GM12878 (cell line): ENCODE data around the gene TMEM120B. TPM values are rescaled to one million over a fixed set of nuclear protein-coding genes. Genes with fewer than 3 reads are reported as not detected.

Experiments used
- ATAC-seq: fragments of 200-7000 bp; cut with Tn5 transposase; 3 replicates; pipeline ENCODE4 v1.9.1; 2020; ENCODE audit warnings: mild to moderate bottlenecking, moderate library complexity
- BruUV-seq: library from RNA; stranded (reverse); fragments of 400-500 nt; replicated peaks from 2 replicates; lab custom pipeline; 2021; lab: Mats Ljungman, UMichigan
- CTCF ChIA-PET: fragments of 300-600 bp; sonication (Branson Sonifier 250); formaldehyde crosslinking; extraction: SDS; loops from one replicate; lab custom pipeline; 2021; ENCODE audit warnings: inconsistent platforms; lab: Yijun Ruan, JAX
- POLR2A ChIA-PET: fragments of 350-600 bp; formaldehyde crosslinking; extraction: SDS; loops from one replicate; lab custom pipeline; 2021; ENCODE audit warnings: inconsistent platforms; lab: Charles Lee
- RAD21 ChIA-PET: fragments of 300-600 bp; sonication (Branson Sonifier 250); formaldehyde crosslinking; loops from one replicate; lab custom pipeline; 2023; ENCODE audit warnings: antibody characterized with exemption; ENCODE audit not compliant: unreplicated experiment; lab: Charles Lee
- SMC1A ChIA-PET: fragments of 300-600 bp; sonication (Branson Sonifier 250); formaldehyde crosslinking; loops from one replicate; lab custom pipeline; 2023; ENCODE audit not compliant: unreplicated experiment, uncharacterized antibody; lab: Charles Lee
- DNase-seq: peaks from one replicate; pipeline ENCODE4 v3.0.0-alpha.2; 2011; ENCODE audit warnings: low read depth, low spot score
- FAIRE-seq: peaks from 3 replicates; lab custom pipeline; 2011; peaks lifted over from hg19 to GRCh38; lab: Jason Lieb, UNC
- H2AFZ ChIP-seq: 2 replicates; pipeline ENCODE4 v1.6.0; 2011; ENCODE audit warnings: low read depth, low read length, control low read depth; ENCODE audit not compliant: control insufficient read depth
- H3K27ac ChIP-seq: 2 replicates; pipeline ENCODE4 v1.5.1; 2011; ENCODE audit warnings: control low read depth; ENCODE audit not compliant: control insufficient read depth, insufficient read depth
- H3K27me3 ChIP-seq, 2 experiments: replicated peaks in 1 of 2; 2 replicates each; pipeline versions ENCODE4 v1.6.0 to v1.6.1; 2011; ENCODE audit warnings: low read length in 1 of 2; ENCODE audit not compliant: control insufficient read depth in 2 of 2, insufficient read depth in 2 of 2
- H3K36me3 ChIP-seq, 2 experiments: 2 replicates each; pipeline ENCODE4 v1.5.1; 2011; ENCODE audit warnings: low read length in 1 of 2; ENCODE audit not compliant: control insufficient read depth in 2 of 2, insufficient read depth in 2 of 2
- H3K4me1 ChIP-seq: 2 replicates; pipeline ENCODE4 v1.6.1; 2011; ENCODE audit warnings: mild to moderate bottlenecking, low read length, moderate library complexity, mixed read lengths; ENCODE audit not compliant: control insufficient read depth, insufficient read depth
- H3K4me2 ChIP-seq: 2 replicates; pipeline ENCODE4 v1.6.0; 2011; ENCODE audit warnings: control low read depth; ENCODE audit not compliant: control insufficient read depth, insufficient read depth
- H3K4me3 ChIP-seq: fragments of 200-600 bp; sonication (generic); 2 replicates; pipeline ENCODE4 v1.5.1; 2016
- H3K79me2 ChIP-seq: 2 replicates; pipeline ENCODE4 v1.6.0; 2011; ENCODE audit warnings: low read length; ENCODE audit not compliant: control insufficient read depth, insufficient read depth
- H3K9ac ChIP-seq: 2 replicates; pipeline ENCODE4 v1.8.0; 2011; ENCODE audit warnings: low read length, control low read depth, mixed read lengths; ENCODE audit not compliant: control insufficient read depth, insufficient read depth
- H3K9me3 ChIP-seq: replicated peaks from 3 replicates; pipeline ENCODE4 v1.5.1; 2011; ENCODE audit warnings: mild to moderate bottlenecking, low read length; ENCODE audit not compliant: control insufficient read depth, insufficient read depth
- H4K20me1 ChIP-seq: 2 replicates; pipeline ENCODE4 v1.6.0; 2011; ENCODE audit not compliant: control insufficient read depth, insufficient read depth
- BCL11A ChIP-seq: IDR thresholded peaks from 2 replicates; pipeline ENCODE4 v1.6.1; 2011; ENCODE audit warnings: low read depth, low read length
- EGR1 ChIP-seq, 2 experiments: IDR thresholded peaks; 1 replicate in 1 of 2; 2 replicates in 1 of 2; pipeline ENCODE4 v1.6.1; 2011 to 2012; ENCODE audit warnings: low read depth in 2 of 2, low read length in 2 of 2, borderline replicate concordance in 1 of 2, mild to moderate bottlenecking in 1 of 2, moderate library complexity in 1 of 2
- PML ChIP-seq: IDR thresholded peaks from 2 replicates; pipeline ENCODE4 v1.6.1; 2012; ENCODE audit warnings: low read length, inconsistent platforms
- POLR2AphosphoS2 ChIP-seq: IDR thresholded peaks from 2 replicates; pipeline ENCODE4 v1.6.1; 2011; ENCODE audit warnings: low read depth, mild to moderate bottlenecking, low read length, improper control_type of control experiment, moderate library complexity
- RUNX3 ChIP-seq: IDR thresholded peaks from 2 replicates; pipeline ENCODE4 v1.6.1; 2012; ENCODE audit warnings: low read length, inconsistent platforms
- SMARCA5 ChIP-seq: fragments of 450-650 bp; IDR thresholded peaks from 2 replicates; pipeline ENCODE4 v1.6.1; 2017; ENCODE audit warnings: mild to moderate bottlenecking
- SMC3 ChIP-seq: IDR thresholded peaks from 2 replicates; pipeline ENCODE4 v1.6.1; 2011; ENCODE audit warnings: low read length, improper control_type of control experiment, borderline replicate concordance
- SP1 ChIP-seq: IDR thresholded peaks from one replicate; pipeline ENCODE4 v1.6.1; 2011; ENCODE audit warnings: low read depth, low read length
- SREBF2 ChIP-seq: IDR thresholded peaks from 2 replicates; pipeline ENCODE4 v1.6.1; 2012; ENCODE audit warnings: mild to moderate bottlenecking, low read length
- TCF3 ChIP-seq: IDR thresholded peaks from 2 replicates; pipeline ENCODE4 v1.6.1; 2012; ENCODE audit warnings: low read depth, mild to moderate bottlenecking, low read length, borderline replicate concordance; ENCODE audit not compliant: insufficient read depth
- WGBS: methylation state at CpG from one replicate; pipeline ENCODE4 v1.1.6; 2016; ENCODE audit warnings: low lambda C conversion rate; ENCODE audit not compliant: insufficient replicate concordance, insufficient coverage; ENCODE audit errors: missing lambda C conversion rate; 5-methylcytosine and 5-hydroxymethylcytosine counted together
- in situ Hi-C: fragments of 300-500 bp; cut with MboI; formaldehyde crosslinking; loops from 9 replicates; pipeline ENCODE4 v1.14.3; 2018; ENCODE audit warnings: mixed read lengths
- intact Hi-C: fragments of 100-400 bp; cut with micrococcal nuclease; formaldehyde crosslinking; loops from one replicate; pipeline ENCODE4 v1.14.2; 2022; ENCODE audit not compliant: unreplicated experiment
- polyA plus RNA-seq, 11 experiments: library from polyadenylated mRNA; depleted of rRNA in 4 of 11; unstranded in 6 of 11; stranded (reverse) in 5 of 11; fragments of >200 nt; fragmentation: Nextera tagmentation in 4 of 11; fragmentation: Illumina TruSeq in 1 of 11; extraction: Ambion mirVana in 4 of 11; extraction: Trizol in 1 of 11; gene quantifications; 1 replicate in 1 of 11; 2 replicates in 10 of 11; pipeline versions ENCODE4 v1.2.1 to v1.2.3, GENCODE V29; 2011 to 2016; ENCODE audit warnings: inconsistent platforms in 2 of 11, missing spikeins in 2 of 11, low read depth in 1 of 11
- total RNA-seq, 4 experiments: library from RNA; depleted of rRNA in 3 of 4; stranded (reverse); fragments of >200 nt in 3 of 4; fragmentation: Illumina TruSeq in 1 of 4; extraction: Trizol in 1 of 4; gene quantifications; 2 replicates each; pipeline versions ENCODE4 v1.2.1 to v1.2.3, GENCODE V29; 2013 to 2021
- TF ChIP-seq, protein P1 (sequence below): IDR thresholded peaks from 2 replicates; pipeline ENCODE4 v1.6.1; 2012; ENCODE audit warnings: low read depth, low read length, improper control_type of control experiment
- TF ChIP-seq, protein P2 (sequence below): fragments of 450-650 bp; IDR thresholded peaks from 2 replicates; pipeline ENCODE4 v1.6.1; 2017; ENCODE audit warnings: borderline replicate concordance
- TF ChIP-seq, protein P3 (sequence below), 3 experiments: IDR thresholded peaks in 2 of 3; conservative IDR thresholded peaks in 1 of 3; 2 replicates each; pipeline ENCODE4 v1.5.1; 2011; ENCODE audit warnings: low read depth in 3 of 3, low read length in 3 of 3, mild to moderate bottlenecking in 3 of 3, control low read depth in 2 of 3, moderate library complexity in 2 of 3, inconsistent platforms in 1 of 3, mixed read lengths in 1 of 3; ENCODE audit not compliant: control insufficient read depth in 2 of 3, insufficient read depth in 1 of 3; ENCODE audit errors: extremely low read depth in 1 of 3
- TF ChIP-seq, protein P4 (sequence below): IDR thresholded peaks from 2 replicates; pipeline ENCODE4 v1.6.1; 2011; ENCODE audit warnings: low read depth, mild to moderate bottlenecking, low read length, moderate library complexity, borderline replicate concordance; ENCODE audit errors: extremely low read depth
- TF ChIP-seq, protein P5 (sequence below): fragments of 450-650 bp; IDR thresholded peaks from 2 replicates; pipeline ENCODE4 v1.6.1; 2017; ENCODE audit warnings: low read depth, mild to moderate bottlenecking, moderate library complexity

The TMEM120B gene
- total and polyA plus RNA-seq, 10 of the 15 experiments (the other 5 are each of a cell fraction or from before 2014, with no cell fraction given) = 4.0 to 26.2 (median 9.2) TPM

DNA sequence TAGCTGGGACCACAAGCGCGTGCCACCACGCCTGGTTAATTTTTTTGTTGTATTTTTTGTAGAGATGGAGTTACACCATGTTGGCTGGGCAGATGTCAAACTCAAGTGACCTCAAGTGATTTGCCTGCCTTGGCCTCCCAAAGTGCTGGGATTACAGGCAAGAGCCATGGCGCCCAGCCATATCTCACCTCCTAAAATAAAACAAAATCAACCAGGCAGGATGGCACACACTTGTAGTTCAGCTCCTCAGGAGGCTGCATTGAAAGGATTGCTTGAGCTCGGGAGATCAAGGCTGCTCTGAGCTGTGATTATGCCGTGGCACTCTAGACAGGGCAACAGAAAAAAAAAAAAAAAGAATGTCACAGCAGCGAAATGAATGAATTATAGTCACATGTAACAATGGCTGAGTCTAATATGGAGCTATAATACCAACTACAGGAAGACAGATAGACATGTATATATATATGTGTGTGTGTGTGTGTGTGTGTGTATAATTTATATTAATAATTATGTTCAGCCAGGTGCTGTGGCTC is 19.3 kb upstream of the TMEM120B start (continued):
- TF ChIP-seq, protein P1, sequence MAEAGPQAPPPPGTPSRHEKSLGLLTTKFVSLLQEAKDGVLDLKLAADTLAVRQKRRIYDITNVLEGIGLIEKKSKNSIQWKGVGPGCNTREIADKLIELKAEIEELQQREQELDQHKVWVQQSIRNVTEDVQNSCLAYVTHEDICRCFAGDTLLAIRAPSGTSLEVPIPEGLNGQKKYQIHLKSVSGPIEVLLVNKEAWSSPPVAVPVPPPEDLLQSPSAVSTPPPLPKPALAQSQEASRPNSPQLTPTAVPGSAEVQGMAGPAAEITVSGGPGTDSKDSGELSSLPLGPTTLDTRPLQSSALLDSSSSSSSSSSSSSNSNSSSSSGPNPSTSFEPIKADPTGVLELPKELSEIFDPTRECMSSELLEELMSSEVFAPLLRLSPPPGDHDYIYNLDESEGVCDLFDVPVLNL = no peak
- no peak for TF ChIP-seq PML
- TF ChIP-seq RUNX3 = no peak
- no peak for TF ChIP-seq TCF3
- TF ChIP-seq SP1 = no peak
- TF ChIP-seq, protein P2, sequence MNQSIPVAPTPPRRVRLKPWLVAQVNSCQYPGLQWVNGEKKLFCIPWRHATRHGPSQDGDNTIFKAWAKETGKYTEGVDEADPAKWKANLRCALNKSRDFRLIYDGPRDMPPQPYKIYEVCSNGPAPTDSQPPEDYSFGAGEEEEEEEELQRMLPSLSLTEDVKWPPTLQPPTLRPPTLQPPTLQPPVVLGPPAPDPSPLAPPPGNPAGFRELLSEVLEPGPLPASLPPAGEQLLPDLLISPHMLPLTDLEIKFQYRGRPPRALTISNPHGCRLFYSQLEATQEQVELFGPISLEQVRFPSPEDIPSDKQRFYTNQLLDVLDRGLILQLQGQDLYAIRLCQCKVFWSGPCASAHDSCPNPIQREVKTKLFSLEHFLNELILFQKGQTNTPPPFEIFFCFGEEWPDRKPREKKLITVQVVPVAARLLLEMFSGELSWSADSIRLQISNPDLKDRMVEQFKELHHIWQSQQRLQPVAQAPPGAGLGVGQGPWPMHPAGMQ = no peak
- TF ChIP-seq BCL11A = no peak
- TF ChIP-seq POLR2AphosphoS2 = no peak

DNA sequence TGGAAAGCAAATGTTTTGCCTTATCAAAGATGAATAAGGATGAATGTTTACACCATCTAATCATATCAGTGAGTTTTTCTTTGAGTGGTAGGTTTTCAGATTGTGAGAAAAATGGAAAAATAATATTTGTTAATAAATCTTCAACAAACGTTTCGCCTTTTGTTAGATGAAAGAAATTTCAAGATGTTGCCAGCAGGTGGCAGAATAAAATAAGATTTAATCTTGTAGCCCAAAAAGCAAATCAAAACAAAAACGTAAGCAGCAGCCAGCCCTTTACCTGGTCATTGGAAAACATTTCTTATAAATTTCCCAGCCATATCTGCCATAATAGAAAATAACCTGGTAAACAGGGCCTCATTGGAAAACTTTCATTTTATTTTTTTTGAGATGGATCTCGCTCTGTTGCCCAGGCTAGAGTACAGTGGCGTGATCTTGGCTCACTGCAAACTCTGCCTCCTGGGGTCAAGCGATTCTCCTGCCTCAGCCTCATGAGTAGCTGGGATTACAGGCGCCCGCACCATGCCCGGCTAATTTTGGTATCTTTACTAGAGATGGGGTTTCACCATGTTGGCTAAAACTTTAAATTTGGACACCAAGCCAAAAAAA is 15.4 kb upstream of the TMEM120B start:
- intact Hi-C loops (loop anchor here (1.0 kb wide), 2 partner anchors 76 to 97 kb away; no protein-coding TSS in a partner anchor), in situ Hi-C loops (no loop called here)
- Histone ChIP-seq H3K27ac (no peak overlapping the region), H3K79me2 (no peaks in the 10 kb centered on the region), H3K9me3 (no peaks in the 10 kb centered on the region), H2AFZ (peak overlapping the region; percentile 33), H3K4me3 (no peak overlapping the region), H3K4me2 (0 out of 2 replicates have a peak overlapping the region, but pooled peaks have one; percentile 30), H3K36me3 (no peaks in the 10 kb centered on the region), H4K20me1 (no peaks in the 10 kb centered on the region), H3K27me3 (no peaks in the 10 kb centered on the region), H3K9ac (no peak overlapping the region), H3K4me1 (no peaks in the 10 kb centered on the region)
- ATAC-seq (peak; percentile 40; the same call in 1 of the 3 replicates), FAIRE-seq (peak; percentile 41), DNase-seq (no peak)
- ChIA-PET RAD21 (interaction anchor here (1.7 kb wide), 1 partner anchor 97 kb away, joined by 10 read pairs; the partner anchor contains the start of gene RHOF), POLR2A (no interaction called here), SMC1A (interaction anchor here (0.6 to 1.4 kb wide), 2 partner anchors 97 to 196 kb away, joined by 3 to 7 read pairs; no protein-coding TSS in a partner anchor), CTCF (interaction anchor here (0.6 to 12.4 kb wide), 4 partner anchors 76 to 540 kb away, joined by 3 to 128 read pairs (median 14); partner anchors contain the start of gene RHOF)
- no TSS peak for BruUV-seq
- WGBS = 33% methylated on average over 9 of the region's 9 CpGs
- TF ChIP-seq SREBF2 (no peak), SMARCA5 (no peak), SMC3 (peak; percentile 74; the same call in 1 of the 2 replicates), EGR1 (IDR thresholded peaks at IDR 0.05; ENCODE audit: borderline replicate concordance in 1 of 2, low read depth in 2 of 2, low read length in 2 of 2) (no peak)
- TF ChIP-seq, protein P3, sequence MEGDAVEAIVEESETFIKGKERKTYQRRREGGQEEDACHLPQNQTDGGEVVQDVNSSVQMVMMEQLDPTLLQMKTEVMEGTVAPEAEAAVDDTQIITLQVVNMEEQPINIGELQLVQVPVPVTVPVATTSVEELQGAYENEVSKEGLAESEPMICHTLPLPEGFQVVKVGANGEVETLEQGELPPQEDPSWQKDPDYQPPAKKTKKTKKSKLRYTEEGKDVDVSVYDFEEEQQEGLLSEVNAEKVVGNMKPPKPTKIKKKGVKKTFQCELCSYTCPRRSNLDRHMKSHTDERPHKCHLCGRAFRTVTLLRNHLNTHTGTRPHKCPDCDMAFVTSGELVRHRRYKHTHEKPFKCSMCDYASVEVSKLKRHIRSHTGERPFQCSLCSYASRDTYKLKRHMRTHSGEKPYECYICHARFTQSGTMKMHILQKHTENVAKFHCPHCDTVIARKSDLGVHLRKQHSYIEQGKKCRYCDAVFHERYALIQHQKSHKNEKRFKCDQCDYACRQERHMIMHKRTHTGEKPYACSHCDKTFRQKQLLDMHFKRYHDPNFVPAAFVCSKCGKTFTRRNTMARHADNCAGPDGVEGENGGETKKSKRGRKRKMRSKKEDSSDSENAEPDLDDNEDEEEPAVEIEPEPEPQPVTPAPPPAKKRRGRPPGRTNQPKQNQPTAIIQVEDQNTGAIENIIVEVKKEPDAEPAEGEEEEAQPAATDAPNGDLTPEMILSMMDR (IDR thresholded peaks at IDR 0.05 in 2 of 3, conservative IDR thresholded peaks at IDR 0.05 in 1 of 3; ENCODE audit: control insufficient read depth in 2 of 3, extremely low read depth in 1 of 3, insufficient read depth in 1 of 3, low read depth in 3 of 3, low read length in 3 of 3) = peak in 2 of 3 experiments; percentile 35 to 60; a peak in 4 of 6 replicates
- TF ChIP-seq, protein P4, sequence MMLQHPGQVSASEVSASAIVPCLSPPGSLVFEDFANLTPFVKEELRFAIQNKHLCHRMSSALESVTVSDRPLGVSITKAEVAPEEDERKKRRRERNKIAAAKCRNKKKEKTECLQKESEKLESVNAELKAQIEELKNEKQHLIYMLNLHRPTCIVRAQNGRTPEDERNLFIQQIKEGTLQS = no peak
- TF ChIP-seq, protein P5, sequence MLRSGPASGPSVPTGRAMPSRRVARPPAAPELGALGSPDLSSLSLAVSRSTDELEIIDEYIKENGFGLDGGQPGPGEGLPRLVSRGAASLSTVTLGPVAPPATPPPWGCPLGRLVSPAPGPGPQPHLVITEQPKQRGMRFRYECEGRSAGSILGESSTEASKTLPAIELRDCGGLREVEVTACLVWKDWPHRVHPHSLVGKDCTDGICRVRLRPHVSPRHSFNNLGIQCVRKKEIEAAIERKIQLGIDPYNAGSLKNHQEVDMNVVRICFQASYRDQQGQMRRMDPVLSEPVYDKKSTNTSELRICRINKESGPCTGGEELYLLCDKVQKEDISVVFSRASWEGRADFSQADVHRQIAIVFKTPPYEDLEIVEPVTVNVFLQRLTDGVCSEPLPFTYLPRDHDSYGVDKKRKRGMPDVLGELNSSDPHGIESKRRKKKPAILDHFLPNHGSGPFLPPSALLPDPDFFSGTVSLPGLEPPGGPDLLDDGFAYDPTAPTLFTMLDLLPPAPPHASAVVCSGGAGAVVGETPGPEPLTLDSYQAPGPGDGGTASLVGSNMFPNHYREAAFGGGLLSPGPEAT = no peak
